HepG2 (cell line): Measurements from ENCODE around the gene HSDL1. TPM values are rescaled to one million over a fixed set of nuclear protein-coding genes. Genes with fewer than 3 reads are reported as not detected.

Experiments used
- ASH2L ChIP-seq: fragments of 300-600, 200-600 bp; sonication (generic); IDR thresholded peaks from 2 replicates; pipeline ENCODE4 v1.7.0; 2017; ENCODE audit warnings: low read depth, mild to moderate bottlenecking, moderate library complexity, mixed read lengths, low read length; ENCODE audit not compliant: insufficient read length
- EED ChIP-seq: sonication (generic); formaldehyde crosslinking; IDR thresholded peaks from 2 replicates; pipeline ENCODE4 v1.5.0; 2020; ENCODE audit warnings: mild to moderate bottlenecking, missing genetic modification reagents
- EHMT2 ChIP-seq: fragments of 200-600 bp; sonication (generic); IDR thresholded peaks from 2 replicates; pipeline ENCODE4 v1.7.0; 2017; ENCODE audit warnings: antibody characterized with exemption, low read depth, low read length, borderline replicate concordance
- MAF1 ChIP-seq: sonication (generic); formaldehyde crosslinking; IDR thresholded peaks from 2 replicates; pipeline ENCODE4 v1.5.0; 2020; ENCODE audit warnings: missing genetic modification reagents, borderline replicate concordance
- MEF2D ChIP-seq: sonication (generic); formaldehyde crosslinking; IDR thresholded peaks from 2 replicates; pipeline ENCODE4 v1.5.1; 2020; ENCODE audit warnings: mild to moderate bottlenecking, missing genetic modification reagents
- NFIC ChIP-seq: IDR thresholded peaks from 2 replicates; pipeline ENCODE4 v1.6.1; 2012; ENCODE audit warnings: mild to moderate bottlenecking, low read length, inconsistent platforms
- PHF21A ChIP-seq: sonication (generic); formaldehyde crosslinking; IDR thresholded peaks from 2 replicates; pipeline ENCODE4 v1.5.0; 2020; ENCODE audit warnings: mild to moderate bottlenecking, missing genetic modification reagents
- SP140L ChIP-seq: sonication (generic); formaldehyde crosslinking; IDR thresholded peaks from 2 replicates; pipeline ENCODE4 v1.4.0; 2020; ENCODE audit warnings: missing genetic modification reagents, borderline replicate concordance
- SP2 ChIP-seq: sonication (generic); formaldehyde crosslinking; IDR thresholded peaks from 2 replicates; pipeline ENCODE4 v1.5.1; 2020; ENCODE audit warnings: mild to moderate bottlenecking, missing genetic modification reagents
- TAF15 ChIP-seq: fragments of 200-400 bp; formaldehyde crosslinking; IDR thresholded peaks from one replicate; pipeline ENCODE4 v1.6.1; 2018; ENCODE audit warnings: mild to moderate bottlenecking, low read depth, low read length; ENCODE audit not compliant: poor library complexity, severe bottlenecking
- TCF7 ChIP-seq: sonication (generic); IDR thresholded peaks from 2 replicates; pipeline ENCODE4 v1.6.1; 2016; ENCODE audit warnings: antibody characterized with exemption, low read depth
- ZBTB1 ChIP-seq: sonication (generic); formaldehyde crosslinking; IDR thresholded peaks from 2 replicates; pipeline ENCODE4 v1.4.0; 2020; ENCODE audit warnings: missing genetic modification reagents, borderline replicate concordance
- ZNF234 ChIP-seq: sonication (generic); formaldehyde crosslinking; conservative IDR thresholded peaks from 2 replicates; pipeline ENCODE4 v1.5.1; 2020; ENCODE audit warnings: mild to moderate bottlenecking, missing genetic modification reagents
- ZNF382 ChIP-seq: sonication (generic); formaldehyde crosslinking; IDR thresholded peaks from 2 replicates; pipeline ENCODE4 v1.5.0; 2020; ENCODE audit warnings: missing genetic modification reagents, mild to moderate bottlenecking, borderline replicate concordance
- ZNF570 ChIP-seq: sonication (generic); formaldehyde crosslinking; IDR thresholded peaks from 2 replicates; pipeline ENCODE4 v1.4.0; 2020; ENCODE audit warnings: mild to moderate bottlenecking, missing genetic modification reagents, borderline replicate concordance
- polyA plus RNA-seq, 8 experiments: library from polyadenylated mRNA; depleted of rRNA in 3 of 8; stranded (reverse) in 7 of 8; unstranded in 1 of 8; fragments of >200 nt; fragmentation: Illumina TruSeq in 4 of 8; extraction: Trizol in 4 of 8; gene quantifications; 2 replicates each; pipeline versions ENCODE4 v1.2.1 to v1.2.3, GENCODE V29; 2011 to 2016; ENCODE audit warnings: low read depth in 4 of 8, missing spikeins in 1 of 8, mixed read lengths in 1 of 8; ENCODE audit not compliant: insufficient read depth in 1 of 8
- total RNA-seq, 5 experiments: library from RNA; depleted of rRNA; stranded (reverse); fragments of >200 nt; fragmentation: Illumina TruSeq; extraction: Trizol; gene quantifications; 2 replicates each; pipeline ENCODE4 v1.2.3, GENCODE V29; 2016; ENCODE audit warnings: low read depth in 1 of 5
- TF ChIP-seq, protein P1 (sequence below), 2 experiments: fragments of 450-650 bp in 1 of 2; sonication (generic) in 1 of 2; formaldehyde crosslinking in 1 of 2; IDR thresholded peaks; 2 replicates each; pipeline versions ENCODE4 v1.6.1 to v1.8.0; 2016 to 2022; ENCODE audit warnings: antibody characterized with exemption in 1 of 2, mild to moderate bottlenecking in 1 of 2, missing genetic modification reagents in 1 of 2
- TF ChIP-seq, protein P2 (sequence below): IDR thresholded peaks from 2 replicates; pipeline ENCODE4 v1.6.1; 2016; ENCODE audit warnings: control low read depth
- TF ChIP-seq, protein P3 (sequence below): sonication (generic); formaldehyde crosslinking; IDR thresholded peaks from 2 replicates; pipeline ENCODE4 v1.4.0; 2020; ENCODE audit warnings: missing genetic modification reagents, borderline replicate concordance

Gene HSDL1
- total and polyA plus RNA-seq, 2 of the 13 experiments (the other 11 are each of a cell fraction or from before 2014, with no cell fraction given), result 49.2 to 49.7 TPM

DNA sequence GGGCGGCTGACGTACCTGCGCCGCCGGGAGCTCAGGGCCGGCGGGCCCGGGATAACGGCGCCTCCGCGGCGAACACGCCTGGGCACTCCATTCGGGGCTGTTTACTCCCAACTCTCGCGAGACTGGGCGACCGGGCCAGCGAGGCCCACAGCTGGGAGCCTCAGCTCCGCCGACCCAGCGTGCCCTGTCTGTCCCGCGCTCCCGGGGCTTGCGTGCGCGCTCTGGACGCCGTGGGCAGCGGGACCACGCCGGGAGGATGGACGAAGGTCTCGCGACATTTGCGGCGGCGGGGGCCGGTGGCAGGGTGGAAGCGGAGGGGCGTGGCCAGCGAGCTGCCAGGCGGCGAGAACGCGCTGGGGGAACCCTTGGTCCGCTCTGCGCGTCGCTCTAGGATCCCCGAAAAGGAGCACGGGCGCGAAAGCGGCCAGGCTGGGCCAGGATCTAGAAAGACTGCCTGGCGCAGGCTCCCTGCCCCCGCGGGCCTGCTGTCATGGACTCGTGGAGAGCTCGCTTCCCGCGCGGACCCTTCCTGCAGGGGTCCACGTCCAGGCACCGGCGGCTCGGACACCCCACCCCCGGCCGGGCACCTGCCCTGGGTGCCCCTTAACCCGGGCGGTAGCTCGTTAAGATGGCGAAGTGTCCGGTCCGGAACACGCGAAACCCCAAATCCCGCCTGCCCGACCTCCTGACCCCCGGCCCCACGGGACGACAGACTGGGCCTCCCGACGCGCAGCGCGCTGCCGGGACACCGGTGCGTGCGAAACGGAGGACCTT lies 28.1 kb downstream of the HSDL1 start, which contains the start of gene MBTPS1 (continued):
- TF ChIP-seq, protein P1, sequence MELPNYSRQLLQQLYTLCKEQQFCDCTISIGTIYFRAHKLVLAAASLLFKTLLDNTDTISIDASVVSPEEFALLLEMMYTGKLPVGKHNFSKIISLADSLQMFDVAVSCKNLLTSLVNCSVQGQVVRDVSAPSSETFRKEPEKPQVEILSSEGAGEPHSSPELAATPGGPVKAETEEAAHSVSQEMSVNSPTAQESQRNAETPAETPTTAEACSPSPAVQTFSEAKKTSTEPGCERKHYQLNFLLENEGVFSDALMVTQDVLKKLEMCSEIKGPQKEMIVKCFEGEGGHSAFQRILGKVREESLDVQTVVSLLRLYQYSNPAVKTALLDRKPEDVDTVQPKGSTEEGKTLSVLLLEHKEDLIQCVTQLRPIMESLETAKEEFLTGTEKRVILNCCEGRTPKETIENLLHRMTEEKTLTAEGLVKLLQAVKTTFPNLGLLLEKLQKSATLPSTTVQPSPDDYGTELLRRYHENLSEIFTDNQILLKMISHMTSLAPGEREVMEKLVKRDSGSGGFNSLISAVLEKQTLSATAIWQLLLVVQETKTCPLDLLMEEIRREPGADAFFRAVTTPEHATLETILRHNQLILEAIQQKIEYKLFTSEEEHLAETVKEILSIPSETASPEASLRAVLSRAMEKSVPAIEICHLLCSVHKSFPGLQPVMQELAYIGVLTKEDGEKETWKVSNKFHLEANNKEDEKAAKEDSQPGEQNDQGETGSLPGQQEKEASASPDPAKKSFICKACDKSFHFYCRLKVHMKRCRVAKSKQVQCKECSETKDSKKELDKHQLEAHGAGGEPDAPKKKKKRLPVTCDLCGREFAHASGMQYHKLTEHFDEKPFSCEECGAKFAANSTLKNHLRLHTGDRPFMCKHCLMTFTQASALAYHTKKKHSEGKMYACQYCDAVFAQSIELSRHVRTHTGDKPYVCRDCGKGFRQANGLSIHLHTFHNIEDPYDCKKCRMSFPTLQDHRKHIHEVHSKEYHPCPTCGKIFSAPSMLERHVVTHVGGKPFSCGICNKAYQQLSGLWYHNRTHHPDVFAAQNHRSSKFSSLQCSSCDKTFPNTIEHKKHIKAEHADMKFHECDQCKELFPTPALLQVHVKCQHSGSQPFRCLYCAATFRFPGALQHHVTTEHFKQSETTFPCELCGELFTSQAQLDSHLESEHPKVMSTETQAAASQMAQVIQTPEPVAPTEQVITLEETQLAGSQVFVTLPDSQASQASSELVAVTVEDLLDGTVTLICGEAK (IDR thresholded peaks at IDR 0.05), result no peak
- TF ChIP-seq, protein P1 (CRISPR knock-in tag; IDR thresholded peaks at IDR 0.05), result peak; percentile 79
- TF ChIP-seq EED (CRISPR knock-in tag), result peak; percentile 72; the same call in 1 of the 2 replicates
- TF ChIP-seq ZBTB1 (CRISPR knock-in tag), result no peak
- no peak for TF ChIP-seq MAF1 (CRISPR knock-in tag)
- no peak for TF ChIP-seq TCF7
- peak; percentile 67 for TF ChIP-seq TAF15
- TF ChIP-seq NFIC, result no peak; the same call in 1 of the 2 replicates
- TF ChIP-seq, protein P2, sequence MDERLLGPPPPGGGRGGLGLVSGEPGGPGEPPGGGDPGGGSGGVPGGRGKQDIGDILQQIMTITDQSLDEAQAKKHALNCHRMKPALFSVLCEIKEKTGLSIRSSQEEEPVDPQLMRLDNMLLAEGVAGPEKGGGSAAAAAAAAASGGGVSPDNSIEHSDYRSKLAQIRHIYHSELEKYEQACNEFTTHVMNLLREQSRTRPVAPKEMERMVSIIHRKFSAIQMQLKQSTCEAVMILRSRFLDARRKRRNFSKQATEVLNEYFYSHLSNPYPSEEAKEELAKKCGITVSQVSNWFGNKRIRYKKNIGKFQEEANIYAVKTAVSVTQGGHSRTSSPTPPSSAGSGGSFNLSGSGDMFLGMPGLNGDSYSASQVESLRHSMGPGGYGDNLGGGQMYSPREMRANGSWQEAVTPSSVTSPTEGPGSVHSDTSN (CRISPR knock-in tag), result no peak
- no peak for TF ChIP-seq ZNF570 (CRISPR knock-in tag)
- TF ChIP-seq SP2 (CRISPR knock-in tag), result peak; percentile 66; the same call in 1 of the 2 replicates
- TF ChIP-seq ZNF382 (CRISPR knock-in tag), result no peak
- TF ChIP-seq, protein P3, sequence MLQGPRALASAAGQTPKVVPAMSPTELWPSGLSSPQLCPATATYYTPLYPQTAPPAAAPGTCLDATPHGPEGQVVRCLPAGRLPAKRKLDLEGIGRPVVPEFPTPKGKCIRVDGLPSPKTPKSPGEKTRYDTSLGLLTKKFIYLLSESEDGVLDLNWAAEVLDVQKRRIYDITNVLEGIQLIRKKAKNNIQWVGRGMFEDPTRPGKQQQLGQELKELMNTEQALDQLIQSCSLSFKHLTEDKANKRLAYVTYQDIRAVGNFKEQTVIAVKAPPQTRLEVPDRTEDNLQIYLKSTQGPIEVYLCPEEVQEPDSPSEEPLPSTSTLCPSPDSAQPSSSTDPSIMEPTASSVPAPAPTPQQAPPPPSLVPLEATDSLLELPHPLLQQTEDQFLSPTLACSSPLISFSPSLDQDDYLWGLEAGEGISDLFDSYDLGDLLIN (CRISPR knock-in tag), result no peak
- peak; percentile 69; the same call in 1 of the 2 replicates for TF ChIP-seq ZNF234
- TF ChIP-seq SP140L (CRISPR knock-in tag), result no peak
- no peak for TF ChIP-seq MEF2D
- peak; percentile 90 for TF ChIP-seq ASH2L
- no peak for TF ChIP-seq EHMT2
- TF ChIP-seq PHF21A (CRISPR knock-in tag), result peak; percentile 47
